ENCODE measurements around the gene MRTFB.
A peak's percentile ranks its signal among the peaks of the same experiment; 100 is the strongest.

Gene MRTFB

DNA sequence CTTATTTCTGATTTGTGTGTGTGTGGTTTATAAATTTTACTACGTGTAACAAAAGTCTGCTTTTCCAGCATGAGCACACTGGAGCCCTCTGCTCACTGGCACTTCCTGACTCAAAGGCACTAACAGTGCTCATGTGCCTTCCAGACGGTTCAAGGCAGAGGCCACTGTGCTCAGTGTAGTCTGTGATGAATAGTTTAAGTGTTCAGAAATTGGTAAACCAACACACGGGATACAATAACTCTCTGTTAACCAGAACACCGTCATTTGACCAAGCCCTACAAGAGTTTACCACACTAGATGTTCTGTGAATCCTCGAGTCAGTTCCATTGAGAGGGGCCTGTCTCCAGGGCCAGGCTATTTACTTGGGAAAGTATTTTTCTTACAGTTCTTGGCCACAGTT lies 191.9 kb downstream of the MRTFB start:
- H3K9me3 ChIP-seq, result no peaks in the 10 kb centered on the region
- H3K4me1 ChIP-seq, result no peaks in the 10 kb centered on the region
- no peak overlapping the region for H3K4me2 ChIP-seq
- no peak overlapping the region for H3K4me3 ChIP-seq
- no peaks in the 10 kb centered on the region for H4K20me1 ChIP-seq
- H3K27ac ChIP-seq, result no peak overlapping the region
- no peak for TF ChIP-seq Cebpa-rat (IDR thresholded peaks at IDR 0.05)
- H3K36me3 ChIP-seq, result peaks cover 82% of the 10 kb centered on the region
- no peaks in the 10 kb centered on the region for H3K27me3 ChIP-seq
- H3K9ac ChIP-seq, result no peak overlapping the region

DNA sequence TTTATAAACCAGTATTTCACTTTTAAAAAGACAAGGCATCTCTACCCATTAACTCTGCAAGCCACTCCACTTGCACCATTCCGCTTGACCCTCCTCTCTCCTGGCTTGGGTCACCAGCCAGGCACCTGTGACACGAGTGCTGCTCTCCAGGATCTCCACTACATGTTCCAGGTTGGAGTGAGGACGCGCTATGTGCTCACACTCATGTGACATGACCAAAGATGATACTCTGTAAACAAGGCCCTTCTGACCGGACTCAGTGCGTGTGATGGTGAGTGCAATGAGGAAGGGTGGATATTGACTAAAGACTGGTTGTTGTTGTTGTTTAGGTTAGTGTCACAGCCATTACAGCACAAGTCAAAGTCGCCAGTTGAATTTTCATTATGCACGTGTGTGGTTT lies 192.7 kb downstream of the MRTFB start:
- H3K9me3 ChIP-seq, result peaks cover 7% of the 10 kb centered on the region; the same call in 1 of the 2 replicates
- H4K20me1 ChIP-seq, result no peaks in the 10 kb centered on the region
- H3K4me1 ChIP-seq, result no peaks in the 10 kb centered on the region
- H3K9ac ChIP-seq, result no peak overlapping the region
- no peak overlapping the region for H3K4me2 ChIP-seq
- no peak overlapping the region for H3K27ac ChIP-seq
- TF ChIP-seq Cebpa-rat (IDR thresholded peaks at IDR 0.05), result no peak
- H3K36me3 ChIP-seq, result peaks cover 83% of the 10 kb centered on the region
- H3K27me3 ChIP-seq, result no peaks in the 10 kb centered on the region
- no peak overlapping the region for H3K4me3 ChIP-seq

- no peak overlapping the region for H3K4me2 ChIP-seq
- H4K20me1 ChIP-seq, result no peaks in the 10 kb centered on the region
- no peak overlapping the region for H3K4me3 ChIP-seq
- H3K9me3 ChIP-seq, result peaks cover 13% of the 10 kb centered on the region; the same call in 1 of the 2 replicates
- TF ChIP-seq Cebpa-rat (IDR thresholded peaks at IDR 0.05), result no peak
- no peaks in the 10 kb centered on the region for H3K27me3 ChIP-seq
- no peaks in the 10 kb centered on the region for H3K4me1 ChIP-seq
- no peak overlapping the region for H3K27ac ChIP-seq
- H3K9ac ChIP-seq, result no peak overlapping the region
- peaks cover 82% of the 10 kb centered on the region for H3K36me3 ChIP-seq
Measured at GRCh38 chr16:14264327-14264943, 193.3 kb downstream of the MRTFB start.

DNA sequence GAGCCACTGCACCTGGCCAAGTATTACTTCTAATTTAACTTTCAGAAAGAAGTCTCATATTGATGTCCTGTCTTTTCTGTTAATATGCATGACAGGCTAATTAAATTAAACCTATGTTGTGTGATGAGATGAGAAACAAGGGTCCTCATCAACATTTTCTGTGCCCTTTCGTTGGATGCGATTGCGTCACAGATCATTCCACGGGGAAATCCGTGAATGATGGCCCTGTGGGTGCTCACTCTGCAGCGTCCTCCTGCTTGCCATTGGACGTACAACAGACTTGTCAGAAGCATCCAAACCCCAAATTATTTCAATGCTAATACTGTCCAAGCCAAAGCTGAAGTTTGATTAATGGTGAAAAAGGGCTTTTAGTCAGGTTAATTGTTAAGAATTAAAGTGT lies 197.0 kb downstream of the MRTFB start:
- Histone ChIP-seq H3K4me2 (no peak overlapping the region), H3K4me3 (no peak overlapping the region)
- peak; percentile 63; the same call in 1 of the 2 replicates for TF ChIP-seq Cebpa-rat (IDR thresholded peaks at IDR 0.05)

DNA sequence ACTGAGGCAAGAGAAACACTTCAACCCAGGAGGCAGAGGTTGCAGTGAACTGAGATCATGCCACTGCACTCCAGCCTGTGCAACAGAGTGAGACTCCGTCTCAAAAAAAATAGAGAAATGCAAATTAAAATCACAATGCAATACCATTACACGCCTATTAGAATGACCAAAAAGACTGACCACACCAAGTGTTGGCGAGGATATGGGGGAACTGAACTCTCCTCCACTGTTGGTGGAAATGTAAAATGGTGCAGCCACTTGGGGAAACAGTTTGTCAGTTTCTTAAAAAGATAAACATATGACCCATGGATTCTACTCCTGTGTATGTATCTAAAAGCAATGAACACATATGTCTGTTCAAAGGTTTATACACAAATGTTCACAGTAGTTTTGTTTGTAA lies 204.8 kb downstream of the MRTFB start:
- Histone ChIP-seq H3K4me1 (no peaks in the 10 kb centered on the region), H3K9ac (no peak overlapping the region), H3K4me3 (no peak overlapping the region), H3K9me3 (peaks cover 7% of the 10 kb centered on the region), H3K36me3 (no peaks in the 10 kb centered on the region), H3K4me2 (no peak overlapping the region), H4K20me1 (no peaks in the 10 kb centered on the region), H3K27ac (no peak overlapping the region), H3K27me3 (no peaks in the 10 kb centered on the region)
- TF ChIP-seq Cebpa-rat (IDR thresholded peaks at IDR 0.05), result no peak

More for the DNA sequence above, 197.0 kb downstream of the MRTFB start:
- Histone ChIP-seq H3K27me3 (no peaks in the 10 kb centered on the region), H3K9me3 (peaks cover 25% of the 10 kb centered on the region; the same call in 1 of the 2 replicates), H3K4me1 (no peaks in the 10 kb centered on the region), H3K27ac (no peak overlapping the region), H3K36me3 (peaks cover 52% of the 10 kb centered on the region), H4K20me1 (no peaks in the 10 kb centered on the region), H3K9ac (no peak overlapping the region)

- Histone ChIP-seq H3K27me3 (no peaks in the 10 kb centered on the region), H3K4me1 (no peaks in the 10 kb centered on the region), H3K9me3 (peaks cover 7% of the 10 kb centered on the region), H3K36me3 (no peaks in the 10 kb centered on the region), H3K4me2 (no peak overlapping the region), H3K9ac (no peak overlapping the region), H3K4me3 (no peak overlapping the region), H4K20me1 (no peaks in the 10 kb centered on the region), H3K27ac (no peak overlapping the region)
- TF ChIP-seq Cebpa-rat (IDR thresholded peaks at IDR 0.05), result no peak
Measured at GRCh38 chr16:14278749-14279148, 207.6 kb downstream of the MRTFB start.

GRCh38 chr16:14280541-14280940 lies 209.4 kb downstream of the MRTFB start:
- Histone ChIP-seq H3K4me2 (no peak overlapping the region), H3K36me3 (no peaks in the 10 kb centered on the region), H3K9ac (no peak overlapping the region), H3K4me1 (peaks cover 10% of the 10 kb centered on the region), H3K27ac (no peak overlapping the region), H3K4me3 (no peak overlapping the region), H4K20me1 (no peaks in the 10 kb centered on the region), H3K9me3 (peaks cover 6% of the 10 kb centered on the region), H3K27me3 (no peaks in the 10 kb centered on the region)
- TF ChIP-seq Cebpa-rat (IDR thresholded peaks at IDR 0.05), result no peak

- Histone ChIP-seq H3K9me3 (peaks cover 9% of the 10 kb centered on the region), H3K4me2 (no peak overlapping the region), H3K4me1 (peaks cover 29% of the 10 kb centered on the region), H3K4me3 (no peak overlapping the region), H3K9ac (no peak overlapping the region), H3K27ac (no peak overlapping the region), H4K20me1 (no peaks in the 10 kb centered on the region), H3K27me3 (no peaks in the 10 kb centered on the region), H3K36me3 (no peaks in the 10 kb centered on the region)
- TF ChIP-seq Cebpa-rat (IDR thresholded peaks at IDR 0.05), result no peak
Measured at GRCh38 chr16:14283786-14284185, 212.7 kb downstream of the MRTFB start.

DNA sequence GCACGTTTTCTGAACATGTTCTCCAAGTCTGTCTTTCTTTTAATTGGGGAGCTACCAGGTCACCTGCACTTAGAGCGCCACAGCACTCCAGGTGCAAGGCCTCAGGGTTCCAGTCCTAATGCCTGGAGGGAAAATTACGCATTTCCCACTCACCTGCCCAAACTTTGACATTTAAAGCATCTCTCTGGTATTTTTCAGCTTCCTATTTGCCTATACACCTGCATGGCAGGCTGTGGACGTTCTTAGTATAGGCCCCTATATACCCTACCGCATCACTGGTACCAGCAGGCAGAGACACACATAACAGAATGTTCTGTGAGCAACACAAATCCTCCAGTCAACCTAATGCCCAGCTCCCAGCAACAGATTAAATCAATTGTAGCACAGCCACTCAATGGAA lies 213.3 kb downstream of the MRTFB start:
- H3K4me1 ChIP-seq, result peaks cover 29% of the 10 kb centered on the region
- no peak for TF ChIP-seq Cebpa-rat (IDR thresholded peaks at IDR 0.05)
- peak overlapping the region; percentile 85 for H3K4me3 ChIP-seq
- no peaks in the 10 kb centered on the region for H4K20me1 ChIP-seq
- H3K27me3 ChIP-seq, result no peaks in the 10 kb centered on the region
- peak overlapping the region; percentile 77 for H3K4me2 ChIP-seq
- H3K9me3 ChIP-seq, result peaks cover 14% of the 10 kb centered on the region
- no peak overlapping the region for H3K27ac ChIP-seq
- H3K9ac ChIP-seq, result no peak overlapping the region
- H3K36me3 ChIP-seq, result no peaks in the 10 kb centered on the region

GRCh38 chr16:14284930-14285512 lies 213.9 kb downstream of the MRTFB start:
- H3K4me3 ChIP-seq, result peak overlapping the region; percentile 85
- H3K27ac ChIP-seq, result peak overlapping the region; percentile 54; the same call in 1 of the 2 replicates
- H3K9ac ChIP-seq, result peak overlapping the region; percentile 79
- H3K27me3 ChIP-seq, result no peaks in the 10 kb centered on the region
- peaks cover 29% of the 10 kb centered on the region for H3K4me1 ChIP-seq
- H3K9me3 ChIP-seq, result peaks cover 21% of the 10 kb centered on the region
- H3K4me2 ChIP-seq, result peak overlapping the region; percentile 77
- no peak for TF ChIP-seq Cebpa-rat (IDR thresholded peaks at IDR 0.05)
- no peaks in the 10 kb centered on the region for H4K20me1 ChIP-seq
- H3K36me3 ChIP-seq, result no peaks in the 10 kb centered on the region

Measured in BLaER1 (cell line).